ENCODE data around the gene GGT5. TPM values are rescaled to one million over a fixed set of nuclear protein-coding genes. Genes with fewer than 3 reads are reported as not detected.
A peak's percentile ranks its signal among the peaks of the same experiment; 100 is the strongest.
"Not testable (repeated sequence)": the region's sequence is repeated elsewhere in the genome, so short reads cannot be mapped to it uniquely, and the experiment has no call there.

Gene GGT5
- polyA plus RNA-seq, 1 donor from 2014 or later: not detected

GRCh38 chr22:24187731-24188644 is 56.9 kb downstream of the GGT5 start:
- H3K27ac Mint-ChIP-seq: no peak overlapping the region
- no peaks in the 10 kb centered on the region for H3K4me1 Mint-ChIP-seq
- no peak overlapping the region for H3K4me3 Mint-ChIP-seq
- no peaks in the 10 kb centered on the region for H3K27me3 Mint-ChIP-seq
- H3K36me3 Mint-ChIP-seq: peaks cover 2% of the 10 kb centered on the region
- H3K9me3 Mint-ChIP-seq: no peaks in the 10 kb centered on the region

- Mint-ChIP-seq H3K4me3 (no peak overlapping the region), H3K27ac (no peak overlapping the region), H3K4me1 (no peaks in the 10 kb centered on the region), H3K27me3 (no peaks in the 10 kb centered on the region), H3K36me3 (peaks cover 2% of the 10 kb centered on the region), H3K9me3 (no peaks in the 10 kb centered on the region)
These were observed 57.8 kb downstream of the GGT5 start for GRCh38 chr22:24186892-24187670.

GRCh38 chr22:24186352-24186740 is 58.5 kb downstream of the GGT5 start:
- Mint-ChIP-seq H3K4me1 (no peaks in the 10 kb centered on the region), H3K36me3 (peaks cover 2% of the 10 kb centered on the region), H3K27ac (no peak overlapping the region), H3K27me3 (no peaks in the 10 kb centered on the region), H3K4me3 (no peak overlapping the region), H3K9me3 (no peaks in the 10 kb centered on the region)

- no peak overlapping the region for H3K4me3 Mint-ChIP-seq
- H3K4me1 Mint-ChIP-seq: no peaks in the 10 kb centered on the region
- no peaks in the 10 kb centered on the region for H3K27me3 Mint-ChIP-seq
- H3K27ac Mint-ChIP-seq: no peak overlapping the region
- no peaks in the 10 kb centered on the region for H3K36me3 Mint-ChIP-seq
- no peaks in the 10 kb centered on the region for H3K9me3 Mint-ChIP-seq
These were observed 59.2 kb downstream of the GGT5 start for GRCh38 chr22:24185501-24186351.

GRCh38 chr22:24185001-24185500 is 59.8 kb downstream of the GGT5 start:
- Mint-ChIP-seq H3K4me3 (no peak overlapping the region), H3K36me3 (no peaks in the 10 kb centered on the region), H3K27ac (no peak overlapping the region), H3K4me1 (no peaks in the 10 kb centered on the region), H3K9me3 (no peaks in the 10 kb centered on the region), H3K27me3 (no peaks in the 10 kb centered on the region)

GRCh38 chr22:24184057-24184798 is 60.7 kb downstream of the GGT5 start:
- Mint-ChIP-seq H3K9me3 (no peaks in the 10 kb centered on the region), H3K27me3 (no peaks in the 10 kb centered on the region), H3K4me3 (peak overlapping the region in 1 of 4 donors; percentile 55), H3K4me1 (no peaks in the 10 kb centered on the region), H3K36me3 (no peaks in the 10 kb centered on the region), H3K27ac (no peak overlapping the region)

- Mint-ChIP-seq H3K27me3 (no peaks in the 10 kb centered on the region), H3K27ac (no peak overlapping the region), H3K36me3 (no peaks in the 10 kb centered on the region), H3K9me3 (no peaks in the 10 kb centered on the region), H3K4me1 (no peaks in the 10 kb centered on the region), H3K4me3 (peak overlapping the region in 2 of 4 donors; percentile 43 to 50)
These were observed 61.4 kb downstream of the GGT5 start for GRCh38 chr22:24183321-24184031.

GRCh38 chr22:24182900-24183246 is 62.0 kb downstream of the GGT5 start:
- H3K27me3 Mint-ChIP-seq, H3K4me1 Mint-ChIP-seq, H3K27ac Mint-ChIP-seq, H3K9me3 Mint-ChIP-seq, H3K36me3 Mint-ChIP-seq: not testable (repeated sequence)
- H3K4me3 Mint-ChIP-seq: peak overlapping the region in 1 of 4 donors; percentile 39

GRCh38 chr22:24181996-24182899 is 62.6 kb downstream of the GGT5 start:
- Mint-ChIP-seq H3K36me3 (no peaks in the 10 kb centered on the region), H3K4me1 (no peaks in the 10 kb centered on the region), H3K27ac (peak overlapping the region in 1 of 3 donors; percentile 50), H3K27me3 (no peaks in the 10 kb centered on the region), H3K9me3 (no peaks in the 10 kb centered on the region), H3K4me3 (peak overlapping the region in 1 of 4 donors; percentile 39)

GRCh38 chr22:24181088-24181995 is 63.5 kb downstream of the GGT5 start, which contains the start of gene SUSD2:
Gene SUSD2 (plus strand): TSS chr22:24181487. CDS start chr22:24181520, 33 bp downstream.
- no peaks in the 10 kb centered on the region for H3K27me3 Mint-ChIP-seq
- H3K4me1 Mint-ChIP-seq: no peaks in the 10 kb centered on the region
- no peak within 1 kb of the TSS for H3K4me3 Mint-ChIP-seq
- H3K36me3 Mint-ChIP-seq: no peaks in the 10 kb centered on the region
- H3K9me3 Mint-ChIP-seq: no peaks in the 10 kb centered on the region
- H3K27ac Mint-ChIP-seq: peak within 1 kb of the TSS in 1 of 3 donors; percentile 50

- no peaks in the 10 kb centered on the region for H3K27me3 Mint-ChIP-seq
- no peak overlapping the region for H3K27ac Mint-ChIP-seq
- no peaks in the 10 kb centered on the region for H3K9me3 Mint-ChIP-seq
- H3K4me3 Mint-ChIP-seq: no peak overlapping the region
- H3K4me1 Mint-ChIP-seq: no peaks in the 10 kb centered on the region
- H3K36me3 Mint-ChIP-seq: no peaks in the 10 kb centered on the region
These were observed 64.4 kb downstream of the GGT5 start for GRCh38 chr22:24180316-24181087.
